Thoracic aorta (tissue), 2 donors: Measurements from ENCODE around the gene NDUFB2. TPM values are rescaled to one million over a fixed set of nuclear protein-coding genes. Genes with fewer than 3 reads are reported as not detected.
"Not testable (repeated sequence)": the region's sequence is repeated elsewhere in the genome, so short reads cannot be mapped to it uniquely, and the experiment has no call there.

ENCODE experiments used
- ATAC-seq: fragments of 150-250 bp; one replicate; pipeline ENCODE4 v1.8.0; 2017; ENCODE audit warnings: low read depth; ENCODE audit not compliant: insufficient number of reproducible peaks, low FRiP score
- DNase-seq: peaks from one replicate; pipeline ENCODE4 v3.0.0-alpha.2; 2020; ENCODE audit warnings: low spot score
- H3K27ac ChIP-seq, 2 donors: fragments of 200-600 bp; sonication (generic); 1 replicate in 1 of 2; 2 replicates in 1 of 2; pipeline ENCODE4 v1.5.1; 2016; ENCODE audit warnings: mild to moderate bottlenecking in 2 of 2, moderate library complexity in 2 of 2
- H3K27me3 ChIP-seq: fragments of 200-600 bp; sonication (generic); replicated peaks from 2 replicates; pipeline ENCODE4 v1.6.0; 2016; ENCODE audit warnings: mild to moderate bottlenecking; ENCODE audit not compliant: insufficient read depth
- H3K36me3 ChIP-seq: fragments of 200-600 bp; sonication (generic); one replicate; pipeline ENCODE4 v1.5.1; 2016
- H3K4me1 ChIP-seq, 2 donors: fragments of 200-600 bp; sonication (generic); 1 replicate in 1 of 2; 2 replicates in 1 of 2; pipeline versions ENCODE4 v1.5.1 to v1.6.0; 2016; ENCODE audit warnings: low read depth in 2 of 2, mild to moderate bottlenecking in 1 of 2; ENCODE audit not compliant: control insufficient read depth in 1 of 2
- H3K4me3 ChIP-seq: fragments of 200-600 bp; sonication (generic); 2 replicates; pipeline ENCODE4 v1.5.1; 2016; ENCODE audit warnings: mild to moderate bottlenecking
- H3K9me3 ChIP-seq: fragments of 200-600 bp; sonication (generic); 2 replicates; pipeline ENCODE4 v1.5.1; 2016
- total RNA-seq, 2 donors: library from RNA; depleted of rRNA; stranded (reverse); fragments of >200 nt; gene quantifications; one replicate each; pipeline versions ENCODE4 v1.1.0 to v1.2.3, GENCODE V29; 2016
- TF ChIP-seq, protein P1 (sequence below): fragments of 200-600 bp; sonication (generic); IDR thresholded peaks from one replicate; pipeline ENCODE4 v1.5.1; 2019; ENCODE audit warnings: antibody characterized with exemption

NDUFB2 gene
- total RNA-seq, 2 donors from 2014 or later, result 84.0 to 354 TPM

DNA sequence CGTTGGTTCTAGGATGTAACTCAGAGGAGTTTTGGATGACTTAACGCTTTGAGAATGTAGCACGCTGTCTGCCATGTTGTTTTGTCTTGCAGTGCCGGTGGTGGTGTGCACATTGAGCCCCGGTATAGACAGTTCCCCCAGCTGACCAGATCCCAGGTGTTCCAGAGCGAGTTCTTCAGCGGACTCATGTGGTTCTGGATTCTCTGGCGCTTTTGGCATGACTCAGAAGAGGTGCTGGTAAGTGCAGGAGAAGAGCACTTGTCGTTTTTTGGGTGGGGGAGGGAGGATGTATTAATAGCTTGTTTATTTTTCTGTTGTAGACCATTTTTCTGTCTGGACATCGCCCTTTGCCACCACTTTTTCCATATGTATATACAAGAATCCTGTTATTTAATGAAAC, 6.3 kb downstream of the NDUFB2 start:
- Histone ChIP-seq H3K4me3 (no peak overlapping the region), H3K27me3 (no peaks in the 10 kb centered on the region), H3K4me1 (peaks cover 4 to 9% of the 10 kb centered on the region in 2 donors), H3K27ac (no peak overlapping the region), H3K36me3 (peaks cover 23% of the 10 kb centered on the region), H3K9me3 (no peaks in the 10 kb centered on the region)
- TF ChIP-seq, protein P1, sequence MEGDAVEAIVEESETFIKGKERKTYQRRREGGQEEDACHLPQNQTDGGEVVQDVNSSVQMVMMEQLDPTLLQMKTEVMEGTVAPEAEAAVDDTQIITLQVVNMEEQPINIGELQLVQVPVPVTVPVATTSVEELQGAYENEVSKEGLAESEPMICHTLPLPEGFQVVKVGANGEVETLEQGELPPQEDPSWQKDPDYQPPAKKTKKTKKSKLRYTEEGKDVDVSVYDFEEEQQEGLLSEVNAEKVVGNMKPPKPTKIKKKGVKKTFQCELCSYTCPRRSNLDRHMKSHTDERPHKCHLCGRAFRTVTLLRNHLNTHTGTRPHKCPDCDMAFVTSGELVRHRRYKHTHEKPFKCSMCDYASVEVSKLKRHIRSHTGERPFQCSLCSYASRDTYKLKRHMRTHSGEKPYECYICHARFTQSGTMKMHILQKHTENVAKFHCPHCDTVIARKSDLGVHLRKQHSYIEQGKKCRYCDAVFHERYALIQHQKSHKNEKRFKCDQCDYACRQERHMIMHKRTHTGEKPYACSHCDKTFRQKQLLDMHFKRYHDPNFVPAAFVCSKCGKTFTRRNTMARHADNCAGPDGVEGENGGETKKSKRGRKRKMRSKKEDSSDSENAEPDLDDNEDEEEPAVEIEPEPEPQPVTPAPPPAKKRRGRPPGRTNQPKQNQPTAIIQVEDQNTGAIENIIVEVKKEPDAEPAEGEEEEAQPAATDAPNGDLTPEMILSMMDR, result no peak
- DNase-seq (no peak), ATAC-seq (no peak)

DNA sequence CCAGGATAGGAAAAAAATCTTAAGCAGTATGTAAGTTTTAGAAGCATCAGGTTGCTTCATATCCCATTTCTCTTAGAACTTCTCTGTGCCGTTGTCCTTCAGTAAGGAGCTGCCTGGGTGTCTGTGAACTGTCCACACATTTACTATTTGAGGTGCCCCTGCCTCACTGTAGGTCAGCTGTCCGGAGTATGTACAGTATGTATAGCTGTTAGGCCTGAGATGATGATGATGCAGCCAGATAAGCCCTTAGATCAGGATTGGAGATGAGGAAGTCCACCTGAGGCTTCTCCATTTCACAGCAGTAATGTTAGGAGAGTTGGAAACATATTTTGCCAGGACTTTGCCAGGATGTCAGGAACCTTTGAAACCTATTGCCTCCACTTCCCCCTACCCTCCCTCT, 7.7 kb downstream of the NDUFB2 start:
- Histone ChIP-seq H3K9me3 (no peaks in the 10 kb centered on the region), H3K4me3 (no peak overlapping the region), H3K4me1 (no peaks in the 10 kb centered on the region), H3K27ac (no peak overlapping the region), H3K36me3 (peaks cover 23% of the 10 kb centered on the region), H3K27me3 (no peaks in the 10 kb centered on the region)
- DNase-seq (no peak), ATAC-seq (no peak)
- TF ChIP-seq, protein P1, result no peak

DNA sequence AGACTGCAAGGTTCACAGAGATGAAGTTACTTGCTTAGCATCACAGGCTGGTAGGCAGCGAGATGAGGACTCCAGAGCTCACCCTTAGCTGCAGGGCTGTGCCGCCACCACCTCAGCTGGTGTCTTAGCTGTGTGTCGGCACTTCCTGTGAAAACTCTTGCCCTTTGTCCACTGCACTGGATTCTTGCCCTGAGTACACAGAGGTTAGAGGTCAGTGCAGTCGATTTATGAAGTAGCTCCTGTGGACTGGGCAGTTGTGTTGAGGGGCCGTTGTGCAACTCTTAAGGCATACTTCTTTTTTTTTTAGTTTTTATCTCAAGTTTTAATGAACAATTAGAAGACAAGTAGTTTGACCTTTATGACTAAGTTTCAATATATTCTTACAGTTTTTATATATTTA, 10.6 kb downstream of the NDUFB2 start:
- Histone ChIP-seq H3K4me3 (no peak overlapping the region), H3K27ac (no peak overlapping the region), H3K9me3 (no peaks in the 10 kb centered on the region), H3K36me3 (peaks cover 23% of the 10 kb centered on the region), H3K4me1 (no peaks in the 10 kb centered on the region), H3K27me3 (no peaks in the 10 kb centered on the region)
- TF ChIP-seq, protein P1, result no peak
- ATAC-seq (no peak), DNase-seq (no peak)

DNA sequence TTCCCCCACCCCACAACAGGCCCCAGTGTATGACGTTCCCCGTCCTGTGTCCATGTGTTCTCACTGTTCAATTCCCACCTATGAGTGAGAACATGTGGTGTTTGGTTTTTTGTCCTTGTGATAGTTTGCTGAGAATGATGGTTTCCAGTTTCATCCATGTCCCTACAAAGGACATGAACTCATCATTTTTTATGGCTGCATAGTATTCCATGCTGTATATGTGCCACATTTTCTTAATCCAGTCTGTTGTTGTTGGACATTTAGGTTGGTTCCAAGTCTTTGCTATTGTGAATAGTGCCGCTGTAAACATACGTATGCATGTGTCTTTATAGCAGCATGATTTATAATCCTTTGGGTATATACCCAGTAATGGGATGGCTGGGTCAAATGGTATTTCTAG, 12.3 kb downstream of the NDUFB2 start:
- H3K27ac ChIP-seq, ATAC-seq, H3K4me3 ChIP-seq, H3K27me3 ChIP-seq, H3K9me3 ChIP-seq, DNase-seq, H3K4me1 ChIP-seq: not testable (repeated sequence)
- peaks cover 20% of the 10 kb centered on the region for H3K36me3 ChIP-seq

DNA sequence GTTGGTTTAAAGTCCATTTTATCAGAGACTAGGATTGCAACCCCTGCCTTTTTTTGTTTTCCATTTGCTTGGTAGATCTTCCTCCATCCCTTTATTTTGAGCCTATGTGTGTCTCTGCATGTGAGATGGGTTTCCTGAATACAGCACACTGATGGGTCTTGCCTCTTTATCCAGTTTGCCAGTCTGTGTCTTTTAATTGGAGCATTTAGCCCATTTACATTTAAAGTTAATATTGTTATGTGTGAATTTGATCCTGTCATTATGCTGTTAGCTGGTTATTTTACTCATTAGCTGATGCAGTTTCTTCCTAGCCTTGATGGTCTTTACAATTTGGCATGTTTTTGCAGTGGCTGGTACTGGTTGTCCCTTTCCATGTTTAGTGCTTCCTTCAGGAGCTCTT, 15.9 kb downstream of the NDUFB2 start:
- not testable (repeated sequence) for H3K36me3 ChIP-seq, H3K4me3 ChIP-seq, H3K27me3 ChIP-seq, H3K27ac ChIP-seq, H3K4me1 ChIP-seq, DNase-seq, H3K9me3 ChIP-seq, ATAC-seq

DNA sequence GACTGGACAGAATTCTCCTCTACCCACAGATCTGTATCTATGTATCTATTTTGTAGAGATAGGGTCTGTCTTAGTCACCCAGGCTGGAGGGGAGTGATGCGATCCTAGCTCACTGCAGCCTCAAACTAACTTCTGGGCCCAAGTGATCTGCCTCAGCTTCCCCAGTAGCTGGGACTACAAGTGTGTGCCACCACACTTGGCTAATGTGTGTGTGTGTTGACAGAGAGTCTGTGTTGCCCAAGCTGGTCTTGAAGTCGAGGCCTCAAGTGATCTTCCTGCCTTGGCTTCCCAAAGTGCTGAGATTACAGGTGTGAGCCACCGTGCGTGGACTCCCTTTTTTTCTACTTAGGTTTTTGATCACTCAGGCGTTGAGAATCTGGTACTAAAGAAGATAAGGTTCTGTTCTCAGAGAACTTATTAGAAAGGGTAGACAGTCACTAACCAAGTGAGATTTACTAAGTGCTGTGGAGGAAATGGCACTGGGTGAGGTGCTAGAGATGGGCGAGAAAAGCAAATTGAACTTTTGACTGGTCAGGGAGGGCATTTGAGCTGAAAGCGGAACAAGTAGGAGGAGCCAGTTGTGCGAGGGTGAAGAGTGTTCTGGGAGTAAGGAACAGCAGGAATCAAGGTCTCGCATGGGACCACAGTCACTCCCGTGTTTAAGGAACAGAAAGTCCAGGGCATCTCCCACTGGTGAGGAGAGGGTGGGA, 18.0 kb downstream of the NDUFB2 start:
- Histone ChIP-seq H3K9me3 (no peaks in the 10 kb centered on the region), H3K27ac (no peak overlapping the region), H3K27me3 (no peaks in the 10 kb centered on the region), H3K4me3 (no peak overlapping the region), H3K4me1 (no peaks in the 10 kb centered on the region), H3K36me3 (no peaks in the 10 kb centered on the region)
- ATAC-seq (no peak), DNase-seq (no peak)
- TF ChIP-seq, protein P1, result no peak
